GM20431 (cell line): Measurements from ENCODE around the gene ZBTB16.

Source experiments
- in situ Hi-C: fragments of 300-500 bp; cut with MseI, MboI; formaldehyde crosslinking; loops from one replicate; pipeline ENCODE4 v1.15.0; 2020; ENCODE audit warnings: low sequenced_read_pairs; ENCODE audit not compliant: unreplicated experiment

The ZBTB16 gene

GRCh38 chr11:114161486-114162250 lies 102.2 kb downstream of the ZBTB16 start:
- in situ Hi-C loops, result no loop called here

DNA sequence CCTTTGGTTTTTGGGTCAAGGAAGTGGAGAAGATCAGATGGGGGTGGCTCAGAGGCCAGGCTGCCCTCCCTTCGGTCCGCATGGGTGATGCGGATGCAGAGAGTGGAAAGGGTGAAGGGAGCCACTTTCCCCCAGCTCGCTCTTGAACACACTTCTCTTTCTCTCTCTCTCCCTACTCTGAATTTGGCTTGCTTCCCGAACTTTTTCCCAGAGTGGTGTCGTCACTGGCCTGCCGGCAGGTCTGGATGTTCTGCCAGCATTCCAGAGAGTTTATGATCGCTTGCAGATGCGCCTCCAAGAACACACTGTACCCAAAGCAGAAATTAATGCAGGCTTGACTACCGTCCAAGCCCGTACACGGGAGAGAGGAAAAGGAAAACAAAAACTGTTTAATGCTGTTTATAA lies 103.2 kb downstream of the ZBTB16 start:
- in situ Hi-C loops, result no loop called here

GRCh38 chr11:114163229-114163631 lies 103.7 kb downstream of the ZBTB16 start:
- in situ Hi-C loops, result no loop called here

- in situ Hi-C loops, result no loop called here
These were observed 104.4 kb downstream of the ZBTB16 start for GRCh38 chr11:114163830-114164401.

DNA sequence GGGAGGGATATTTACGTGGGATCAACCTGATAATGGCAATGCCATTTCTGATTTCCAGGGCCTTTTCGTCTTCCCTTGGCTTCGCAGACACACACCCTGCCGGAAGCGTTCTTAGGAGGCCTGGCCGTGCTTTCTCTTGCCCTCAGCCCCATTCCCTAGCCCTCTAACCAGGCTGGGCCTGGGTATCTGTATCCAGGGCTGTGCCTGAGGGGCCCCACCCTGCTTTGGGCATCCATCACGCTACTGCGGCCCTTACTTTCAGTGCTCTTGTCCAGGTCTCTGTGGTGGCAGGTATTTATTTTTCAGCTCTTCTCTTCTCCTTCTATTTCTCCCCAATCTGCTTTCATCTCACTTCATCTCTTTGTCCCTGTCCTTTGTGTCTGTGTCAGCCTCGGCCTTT lies 105.0 kb downstream of the ZBTB16 start:
- in situ Hi-C loops, result no loop called here

DNA sequence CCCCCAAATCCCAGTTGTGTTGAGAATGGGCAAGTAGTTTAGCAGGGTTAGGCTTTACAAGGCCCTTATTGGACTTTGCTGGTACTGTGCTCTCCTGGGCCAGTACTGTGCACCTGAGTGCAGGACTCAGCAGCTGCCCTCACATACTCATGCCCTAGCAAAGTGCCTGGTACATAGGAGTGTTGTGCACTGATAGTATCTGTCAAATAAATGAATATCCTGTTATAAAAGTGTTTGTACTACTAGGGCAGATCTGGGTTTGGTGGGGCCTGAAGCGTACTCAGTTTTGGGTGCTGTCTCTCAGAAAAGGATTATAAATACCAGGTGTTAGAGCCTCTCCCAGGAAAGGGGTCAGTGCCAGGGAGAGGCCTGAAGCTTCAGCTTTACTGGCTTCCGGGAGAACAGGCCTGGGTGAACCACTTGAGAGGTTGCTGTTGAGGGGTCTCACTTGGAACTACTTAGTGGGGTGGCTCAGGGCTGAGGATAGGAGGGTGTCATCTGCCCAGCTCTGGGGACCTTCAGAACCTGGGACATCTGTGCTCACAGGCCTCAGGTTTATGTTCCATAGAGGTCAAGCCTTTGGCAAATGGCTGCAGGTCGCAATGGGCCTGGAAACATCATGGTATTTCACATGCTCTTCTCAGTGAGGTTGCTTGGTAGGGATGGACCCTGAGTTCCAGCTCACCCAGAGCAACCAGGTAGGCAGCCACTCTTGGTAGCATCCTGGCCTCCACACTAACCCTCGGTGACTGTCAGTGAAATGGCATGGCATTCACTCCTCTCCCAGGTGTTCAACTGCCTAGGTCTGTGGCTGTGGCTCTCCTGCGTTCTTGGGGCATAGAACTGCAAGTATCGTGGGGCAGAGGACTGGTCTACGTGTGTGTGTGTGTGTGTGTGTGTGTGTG lies 106.1 kb downstream of the ZBTB16 start:
- in situ Hi-C loops, result no loop called here

GRCh38 chr11:114166362-114166761 lies 106.9 kb downstream of the ZBTB16 start:
- in situ Hi-C loops, result no loop called here

DNA sequence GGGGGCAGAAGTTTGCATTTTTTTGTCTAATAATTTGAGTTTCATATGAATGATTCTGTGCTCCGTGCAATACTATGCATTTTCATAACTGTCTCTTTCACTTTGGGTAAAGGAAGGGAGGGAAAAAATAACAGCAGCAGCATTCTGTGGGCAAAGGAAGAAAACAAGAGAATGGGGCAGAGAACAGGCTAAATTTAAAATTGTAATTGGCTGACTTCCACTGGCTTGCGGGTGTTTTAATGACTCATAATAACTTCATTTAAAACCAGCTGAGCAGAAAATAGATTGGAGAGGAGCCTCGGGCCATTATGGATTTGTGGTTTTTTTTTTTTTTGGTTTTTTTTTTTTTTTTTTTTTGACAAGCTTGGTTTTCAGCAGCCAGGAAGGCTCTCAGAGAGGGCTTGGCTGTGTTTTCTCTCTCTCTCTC lies 107.4 kb downstream of the ZBTB16 start:
- in situ Hi-C loops, result no loop called here

- in situ Hi-C loops, result no loop called here
These were observed 107.8 kb downstream of the ZBTB16 start for GRCh38 chr11:114167355-114167754.

- in situ Hi-C loops, result no loop called here
These were observed 108.4 kb downstream of the ZBTB16 start for GRCh38 chr11:114167771-114168448.

DNA sequence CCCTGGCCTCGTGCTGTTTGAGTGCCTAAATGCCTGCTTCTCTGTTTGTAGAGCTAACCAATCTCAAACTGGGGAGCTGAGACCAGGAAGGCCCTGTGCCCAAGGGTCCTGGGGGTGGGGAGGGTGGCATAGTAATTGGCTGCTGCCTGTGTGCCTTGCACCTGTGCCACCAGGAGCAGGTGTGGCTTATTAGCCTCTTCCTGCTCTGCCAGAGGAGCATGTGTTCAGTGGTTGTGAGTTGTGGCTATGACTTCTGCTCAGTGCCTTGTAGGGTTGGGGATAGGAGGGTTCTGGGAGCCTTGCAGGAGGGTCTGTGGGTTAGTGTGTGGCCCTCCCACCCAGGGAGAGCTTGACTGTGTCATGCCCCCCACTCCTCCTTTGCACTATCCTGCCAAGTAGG lies 109.2 kb downstream of the ZBTB16 start:
- in situ Hi-C loops, result no loop called here

GRCh38 chr11:114169321-114169749 lies 109.8 kb downstream of the ZBTB16 start:
- in situ Hi-C loops, result no loop called here

DNA sequence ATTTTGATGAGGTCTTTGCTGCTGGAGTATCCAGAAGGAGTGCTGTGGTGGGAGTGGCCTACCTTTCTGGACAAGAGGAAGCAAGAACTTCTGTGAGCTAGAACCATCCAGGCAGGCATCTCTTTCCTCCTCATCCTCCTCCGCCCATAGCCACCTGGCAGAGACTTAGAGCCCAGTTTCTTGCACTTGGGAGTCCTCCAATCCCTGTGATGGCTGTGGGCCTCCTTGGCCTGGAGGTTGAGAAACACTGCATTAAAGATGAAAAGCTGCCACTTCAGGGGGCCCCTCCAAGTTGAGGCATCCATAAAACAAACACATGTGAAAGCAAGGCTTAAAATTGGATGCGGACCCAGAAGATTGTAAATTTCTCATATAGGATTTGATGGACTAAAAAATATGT lies 110.3 kb downstream of the ZBTB16 start:
- in situ Hi-C loops, result no loop called here

- in situ Hi-C loops, result no loop called here
These were observed 110.7 kb downstream of the ZBTB16 start for GRCh38 chr11:114170226-114170625.

- in situ Hi-C loops, result no loop called here
These were observed 111.9 kb downstream of the ZBTB16 start for GRCh38 chr11:114171257-114172054.

- in situ Hi-C loops, result no loop called here
These were observed 112.7 kb downstream of the ZBTB16 start for GRCh38 chr11:114172055-114172861.

DNA sequence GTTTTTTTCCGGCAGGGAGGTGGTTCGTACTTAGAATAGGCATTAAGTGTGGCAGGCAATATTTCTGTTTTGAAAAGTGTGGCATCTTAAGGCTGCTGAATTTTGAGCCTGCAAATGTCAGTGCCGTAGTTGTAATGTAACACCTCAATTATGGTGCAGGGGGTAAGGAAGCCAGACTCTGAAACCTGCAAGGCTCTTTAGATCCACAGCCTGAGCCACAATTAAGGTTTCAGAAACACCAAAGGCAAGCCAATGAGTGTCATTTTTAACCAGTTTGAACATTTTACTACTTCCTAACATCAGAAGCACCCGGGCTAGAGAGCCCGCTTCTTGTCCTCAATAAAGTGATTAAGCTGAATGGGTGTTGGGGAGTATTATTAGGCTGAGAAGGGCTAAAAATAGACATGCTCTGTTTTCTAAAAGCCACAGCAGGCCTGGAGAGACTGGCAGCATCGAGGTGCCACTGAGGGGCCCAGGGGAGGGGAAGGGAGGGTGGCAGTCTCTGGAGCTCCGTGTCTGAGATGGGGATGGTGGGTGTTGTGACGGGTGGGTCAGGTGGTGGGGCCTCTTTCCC lies 113.4 kb downstream of the ZBTB16 start:
- in situ Hi-C loops, result no loop called here

DNA sequence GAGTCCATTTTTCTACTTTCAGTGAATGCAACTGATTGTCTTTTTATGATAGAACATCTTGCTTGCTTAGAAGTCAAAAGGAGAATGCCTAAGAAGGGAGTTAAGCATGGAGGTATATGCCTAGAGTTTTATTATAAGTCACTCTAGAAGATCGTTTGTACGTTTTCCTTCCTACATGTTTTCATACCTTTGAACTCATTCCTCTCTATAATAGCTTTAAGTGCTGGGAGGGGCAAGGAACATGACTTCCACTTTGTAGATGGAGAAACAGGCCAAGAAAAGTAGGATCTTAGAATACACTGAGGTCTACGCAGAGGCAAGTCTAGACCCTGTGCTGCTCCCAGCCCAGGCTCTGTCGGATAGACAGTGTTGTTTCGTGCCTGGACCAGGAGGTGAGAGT lies 114.3 kb downstream of the ZBTB16 start:
- in situ Hi-C loops, result no loop called here
